GM23338 (cell line): Measurements from ENCODE around the gene TMC1.

Experiments used
- CREB1 ChIP-seq: fragments of 250-450 bp; sonication (Bioruptor Pico); IDR thresholded peaks from 2 replicates; pipeline ENCODE4 v1.5.0; 2020; ENCODE audit warnings: low read depth, mild to moderate bottlenecking, moderate library complexity
- CTCF ChIP-seq, 2 experiments: fragments of 200-600 bp in 1 of 2; sonication (generic) in 1 of 2; conservative IDR thresholded peaks; 2 replicates each; pipeline versions ENCODE4 v1.5.1 to v1.6.1; 2016 to 2017; ENCODE audit warnings: antibody characterized with exemption in 2 of 2, low read depth in 2 of 2, mild to moderate bottlenecking in 2 of 2, moderate library complexity in 1 of 2
- EZH2 ChIP-seq: fragments of 200-600 bp; sonication (generic); IDR thresholded peaks from one replicate; pipeline ENCODE4 v1.8.0; 2017; ENCODE audit warnings: antibody characterized with exemption, mild to moderate bottlenecking, low read depth; ENCODE audit not compliant: unreplicated experiment
- EZH2phosphoT487 ChIP-seq: fragments of 200-600 bp; sonication (generic); IDR thresholded peaks from one replicate; pipeline ENCODE4 v1.8.1; 2018; ENCODE audit warnings: antibody characterized with exemption; ENCODE audit not compliant: unreplicated experiment
- JUNB ChIP-seq: IDR thresholded peaks from one replicate; pipeline ENCODE4 v1.6.1; 2016; ENCODE audit warnings: antibody characterized with exemption; ENCODE audit not compliant: unreplicated experiment
- POLR2AphosphoS5 ChIP-seq: IDR thresholded peaks from 2 replicates; pipeline ENCODE4 v1.6.1; 2016; ENCODE audit warnings: antibody characterized with exemption, low read depth
- REST ChIP-seq: IDR thresholded peaks from one replicate; pipeline ENCODE4 v1.6.1; 2018; ENCODE audit warnings: antibody characterized with exemption; ENCODE audit not compliant: unreplicated experiment
- STAT1 ChIP-seq: IDR thresholded peaks from one replicate; pipeline ENCODE4 v1.6.1; 2016; ENCODE audit warnings: antibody characterized with exemption; ENCODE audit not compliant: unreplicated experiment

GRCh38 chr9:72480921-72481320 lies 40.5 kb upstream of the TMC1 start:
- TF ChIP-seq CTCF (conservative IDR thresholded peaks at IDR 0.05; ENCODE audit: low read depth in 2 of 2) = no peak
- no peak for TF ChIP-seq POLR2AphosphoS5
- TF ChIP-seq EZH2 = no peak
- TF ChIP-seq REST = no peak
- no peak for TF ChIP-seq EZH2phosphoT487
- TF ChIP-seq JUNB = no peak
- no peak for TF ChIP-seq CREB1 (CRISPR knock-in tag)
- TF ChIP-seq STAT1 = no peak
